ENCODE results near the gene DMC1.
"Not testable (repeated sequence)": the region's sequence is repeated elsewhere in the genome, so short reads cannot be mapped to it uniquely, and the experiment has no call there.

DMC1 gene

DNA sequence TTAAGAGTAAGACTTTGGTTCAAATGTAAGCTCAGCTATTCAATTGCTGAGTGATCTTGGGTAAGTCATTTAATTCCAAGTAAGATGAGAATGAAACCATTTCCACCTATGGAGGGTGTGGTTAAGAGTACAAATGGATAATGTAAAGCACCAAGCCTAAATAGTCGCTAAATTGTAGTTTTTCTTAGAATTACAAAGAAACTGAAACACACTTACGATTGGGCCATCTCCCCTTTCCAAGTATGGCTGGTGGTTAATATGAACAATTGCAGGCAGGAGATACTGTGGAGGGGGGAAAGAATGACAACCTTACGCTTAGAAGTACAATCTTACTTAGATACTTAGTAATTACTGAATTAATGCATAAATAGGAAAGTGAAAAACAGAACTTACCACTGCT is 72.1 kb downstream of the DMC1 start:
- DNase-seq: no peak

DNA sequence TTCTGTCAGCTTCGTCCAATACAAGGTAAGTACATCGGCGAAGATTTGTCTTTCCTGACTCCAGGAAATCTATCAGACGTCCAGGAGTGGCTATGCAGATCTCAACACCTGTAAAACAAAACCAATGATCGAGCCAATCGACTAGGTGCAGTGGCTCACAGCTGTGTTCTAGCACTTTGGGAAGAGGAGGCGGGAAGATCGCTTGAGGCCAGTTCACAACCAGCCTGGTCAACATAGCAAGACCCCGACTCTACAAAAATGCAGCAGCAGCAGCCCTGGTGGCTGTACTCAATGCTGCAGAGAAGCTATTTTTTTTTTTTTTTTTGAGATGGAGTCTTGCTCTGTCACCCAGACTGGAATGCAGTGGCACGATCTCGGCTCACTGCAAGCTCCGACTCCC is 75.0 kb downstream of the DMC1 start:
- DNase-seq: no peak

DNA sequence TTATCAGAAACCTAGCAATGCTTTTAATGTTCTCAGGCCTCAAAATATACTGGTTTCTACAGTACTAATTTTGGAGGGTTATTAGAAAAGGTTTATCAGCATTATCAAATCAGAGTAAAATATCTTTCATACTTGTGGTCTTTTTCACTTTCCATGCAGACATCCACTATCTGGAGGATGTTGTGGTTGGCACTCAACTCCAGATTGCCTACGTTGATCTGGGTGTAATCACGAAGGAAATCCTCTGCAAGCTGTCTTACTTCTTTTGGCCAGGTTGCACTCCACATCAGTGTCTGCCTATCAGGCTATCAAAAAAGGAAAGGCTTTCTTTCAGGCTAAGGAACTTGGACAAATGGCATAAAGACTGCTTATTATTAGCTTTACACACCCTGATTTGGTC is 75.5 kb downstream of the DMC1 start:
- no peak for DNase-seq

DNA sequence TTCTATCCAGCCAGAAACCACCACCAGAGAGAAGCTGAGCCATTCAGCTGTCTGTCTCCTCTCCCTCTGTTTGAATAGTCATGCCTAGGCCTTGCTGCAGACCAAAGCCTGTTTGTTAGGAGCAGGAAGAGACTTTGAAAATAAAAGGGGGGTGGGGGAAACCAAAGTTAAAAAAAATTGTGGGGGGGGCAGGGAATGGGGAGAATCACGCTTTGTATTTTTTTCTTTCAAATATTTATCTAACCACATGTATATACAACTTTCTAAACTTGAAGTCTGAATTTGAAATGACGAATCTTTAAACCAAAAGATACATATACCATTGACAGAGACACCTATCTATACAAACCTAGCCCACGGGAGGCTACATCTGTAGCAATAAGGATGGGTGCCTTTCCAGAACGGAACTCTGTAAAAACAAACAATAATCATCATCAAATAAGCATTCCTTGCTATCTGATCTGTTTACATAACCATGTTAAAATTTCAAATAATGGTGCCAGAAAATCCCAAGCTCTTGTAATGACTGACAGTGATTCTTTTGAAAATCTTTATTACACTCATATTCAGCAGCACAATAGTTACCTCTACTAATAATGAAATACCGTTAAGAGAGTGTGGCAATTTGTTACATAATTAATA is 78.2 kb downstream of the DMC1 start:
- DNase-seq: no peak

DNA sequence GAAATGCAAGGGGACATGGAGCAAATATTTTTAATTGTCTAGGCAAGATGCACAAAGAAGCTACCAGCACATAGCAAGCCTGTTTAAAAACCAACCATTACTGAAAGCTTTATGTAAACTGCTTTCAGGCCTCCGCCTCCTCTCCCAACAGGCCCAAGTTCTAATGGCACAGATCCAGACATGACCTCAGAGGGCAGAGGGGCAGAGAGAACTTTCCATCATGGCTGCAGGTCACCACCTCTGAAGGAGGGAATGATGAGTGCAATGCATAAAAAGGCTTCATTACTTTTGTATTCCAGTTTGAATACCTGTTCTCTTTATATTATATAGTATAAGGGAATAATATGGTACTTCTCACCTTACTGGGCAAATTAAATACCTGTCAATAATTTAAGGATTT is 79.1 kb downstream of the DMC1 start:
- DNase-seq: no peak

DNA sequence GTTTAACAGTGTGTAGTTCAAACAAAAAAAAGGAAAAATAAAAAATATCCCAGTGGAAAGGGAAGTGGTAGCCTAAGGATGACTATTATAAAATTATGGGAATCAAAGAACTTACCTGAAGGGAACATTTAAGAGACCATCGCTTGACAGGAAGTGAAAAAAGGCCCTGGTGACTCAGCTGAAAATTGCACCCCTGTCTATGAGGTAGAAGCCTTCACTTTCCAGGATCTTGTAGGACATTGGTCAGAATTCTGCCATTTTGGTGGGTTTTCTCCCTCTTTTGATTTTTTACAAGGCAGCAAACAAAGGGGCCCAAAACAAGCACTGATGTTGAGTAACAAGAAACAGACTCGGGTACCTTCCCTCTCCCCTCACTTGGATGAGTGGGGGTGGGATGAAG is 79.5 kb downstream of the DMC1 start:
- no peak for DNase-seq

DNA sequence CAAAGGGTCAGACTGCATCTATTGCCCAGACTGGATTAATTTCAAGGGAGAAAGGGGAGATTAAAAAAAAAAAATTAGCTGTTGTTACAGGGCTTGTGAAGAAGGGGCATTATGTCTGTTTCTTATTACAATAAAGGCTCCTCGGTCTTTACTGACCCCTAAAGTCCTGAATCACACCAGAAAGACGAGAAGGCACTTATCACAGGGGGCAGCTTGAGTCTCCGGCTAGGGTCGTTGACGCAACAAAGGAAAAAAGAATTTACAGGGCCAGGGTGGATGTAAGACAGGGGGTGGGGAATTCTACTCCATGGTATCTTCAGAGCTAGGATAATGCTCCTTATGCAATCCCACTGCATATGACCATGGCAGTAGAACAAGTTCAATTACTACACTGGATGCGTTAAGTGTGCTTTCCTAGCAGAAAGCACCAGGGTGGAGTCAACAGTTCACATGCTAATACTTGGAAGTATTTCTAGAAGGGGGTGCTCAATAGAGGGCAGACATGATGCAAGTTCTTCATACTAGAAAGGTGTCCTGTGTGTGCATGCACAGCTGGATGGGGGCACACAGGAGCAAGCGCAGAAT is 80.3 kb downstream of the DMC1 start:
- no peak for DNase-seq

DNA sequence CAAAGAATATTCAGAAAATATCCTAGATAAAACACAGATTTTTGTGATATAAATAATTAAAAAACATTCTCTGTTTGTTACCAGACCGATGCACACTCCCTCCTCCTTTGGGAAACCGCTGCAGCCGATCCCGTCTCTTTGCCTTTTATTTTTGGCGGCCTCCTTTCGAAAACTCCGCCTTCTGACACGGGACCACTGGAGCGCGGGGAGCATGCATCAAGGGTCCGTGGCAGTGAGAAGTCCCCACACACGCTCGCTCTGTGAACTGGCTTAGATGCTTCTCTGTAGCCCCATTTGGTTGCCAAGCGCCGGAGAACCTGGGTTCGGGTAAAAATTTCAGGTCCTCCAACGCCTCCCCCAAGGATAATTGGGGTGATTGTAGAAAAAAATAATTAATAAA is 80.8 kb downstream of the DMC1 start:
- DNase-seq: no peak

DNA sequence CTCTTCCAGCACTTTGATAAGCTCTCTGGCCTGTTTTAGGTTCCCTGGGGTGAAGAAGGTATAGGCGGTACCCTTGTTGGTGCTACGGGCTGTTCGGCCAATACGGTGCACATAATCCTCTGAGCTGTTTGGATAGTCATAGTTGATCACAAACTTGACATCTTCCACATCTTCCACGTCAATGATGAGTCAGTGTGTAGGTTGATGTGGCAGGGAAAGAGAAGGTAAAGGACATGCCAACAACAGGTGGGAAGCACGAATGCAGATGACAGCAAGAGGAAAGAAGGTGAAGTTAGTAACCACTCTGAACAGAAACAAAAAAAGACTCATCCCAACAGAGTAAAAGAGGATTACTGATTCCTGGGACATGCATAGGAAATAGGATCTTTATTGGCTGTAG is 82.0 kb downstream of the DMC1 start:
- DNase-seq: no peak

DNA sequence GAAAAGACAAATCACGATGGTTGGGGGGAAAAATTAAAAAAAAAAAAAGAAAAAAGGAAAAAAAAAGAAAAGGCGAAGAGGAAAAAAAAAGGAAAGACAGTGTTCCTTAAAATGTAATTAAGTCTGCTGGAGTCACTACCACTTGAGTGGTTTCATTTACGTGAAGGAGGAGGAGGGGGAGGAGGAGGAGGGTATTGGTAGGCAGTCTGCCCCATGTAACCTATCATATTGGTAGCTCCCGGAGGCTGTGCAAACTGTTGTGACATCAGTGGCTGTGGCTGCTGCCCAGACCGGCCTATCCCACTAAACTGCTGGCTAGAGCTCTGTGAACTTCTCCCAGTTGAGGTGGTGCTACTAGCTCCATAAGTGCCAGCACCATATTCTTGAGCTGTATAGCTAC is 84.2 kb downstream of the DMC1 start:
- DNase-seq: no peak

DNA sequence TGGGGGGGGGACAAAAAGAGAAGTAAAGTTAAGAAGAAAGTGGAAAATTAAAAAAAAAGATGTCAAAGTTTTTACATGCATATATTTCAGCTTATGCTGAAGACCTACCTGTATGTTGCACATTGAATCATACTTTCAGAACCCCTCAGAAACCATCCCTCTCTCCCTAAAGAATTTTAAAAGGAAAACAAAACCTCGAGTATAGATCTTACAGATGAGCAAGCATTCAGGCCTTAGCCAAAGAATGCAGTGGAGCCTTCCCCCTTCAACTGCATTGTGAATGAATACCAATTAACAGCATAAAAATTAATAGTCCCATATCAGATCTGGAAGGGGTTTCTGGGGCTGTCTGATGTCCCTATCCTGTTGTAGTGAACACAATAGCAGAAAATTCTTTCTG is 85.7 kb downstream of the DMC1 start:
- DNase-seq: no peak

DNA sequence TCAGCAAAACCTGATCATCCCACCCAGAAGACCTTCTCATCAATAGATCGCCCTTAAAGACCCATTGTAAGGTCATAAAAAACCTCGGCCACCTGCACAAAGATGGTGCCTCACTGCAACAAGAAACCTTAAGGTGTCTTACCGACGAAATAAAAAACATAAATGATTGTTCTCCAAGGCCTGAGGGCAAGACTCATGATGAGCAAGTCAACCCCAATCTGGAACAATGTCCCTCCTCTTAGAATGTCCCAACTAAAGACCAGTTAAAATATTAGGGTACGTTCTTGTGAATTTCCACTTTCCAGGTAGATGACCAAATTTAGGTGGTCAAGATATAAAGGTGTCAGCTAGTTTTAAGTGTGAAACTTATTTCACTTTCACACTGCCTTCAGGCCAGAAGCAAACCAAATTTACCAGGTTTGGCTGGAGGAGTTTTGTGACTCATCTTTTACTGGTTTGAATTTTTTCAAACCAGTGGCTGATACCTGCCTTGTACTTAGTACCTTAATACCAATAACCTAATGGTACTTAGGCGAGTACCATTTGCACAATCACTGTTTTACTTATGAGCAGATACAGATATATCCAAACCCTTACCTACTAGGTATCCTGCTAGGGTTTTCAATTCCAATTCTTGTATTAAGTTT is 87.2 kb downstream of the DMC1 start:
- DNase-seq: no peak

DNA sequence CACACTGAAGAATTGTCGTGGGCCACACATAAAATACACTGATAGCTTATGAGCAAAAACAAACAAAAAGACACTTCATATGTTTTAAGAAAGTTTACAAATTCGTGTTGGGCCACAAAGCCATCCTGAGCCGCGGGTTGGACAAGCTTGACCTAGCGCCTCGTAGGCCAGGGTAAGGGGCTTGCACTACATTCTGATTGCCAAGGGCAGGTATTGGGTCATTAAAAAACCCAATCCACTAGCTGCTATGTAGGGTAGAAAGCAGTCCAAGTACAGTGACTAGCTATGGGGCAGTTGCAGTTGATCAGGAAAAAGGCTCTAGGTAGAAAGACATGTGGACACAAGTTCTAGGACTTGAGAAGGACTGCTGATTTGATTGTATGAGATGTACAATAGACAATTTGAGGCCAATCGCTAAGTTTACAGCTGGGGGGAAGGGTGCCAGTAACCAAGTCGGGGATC is 88.1 kb downstream of the DMC1 start:
- no peak for DNase-seq

DNA sequence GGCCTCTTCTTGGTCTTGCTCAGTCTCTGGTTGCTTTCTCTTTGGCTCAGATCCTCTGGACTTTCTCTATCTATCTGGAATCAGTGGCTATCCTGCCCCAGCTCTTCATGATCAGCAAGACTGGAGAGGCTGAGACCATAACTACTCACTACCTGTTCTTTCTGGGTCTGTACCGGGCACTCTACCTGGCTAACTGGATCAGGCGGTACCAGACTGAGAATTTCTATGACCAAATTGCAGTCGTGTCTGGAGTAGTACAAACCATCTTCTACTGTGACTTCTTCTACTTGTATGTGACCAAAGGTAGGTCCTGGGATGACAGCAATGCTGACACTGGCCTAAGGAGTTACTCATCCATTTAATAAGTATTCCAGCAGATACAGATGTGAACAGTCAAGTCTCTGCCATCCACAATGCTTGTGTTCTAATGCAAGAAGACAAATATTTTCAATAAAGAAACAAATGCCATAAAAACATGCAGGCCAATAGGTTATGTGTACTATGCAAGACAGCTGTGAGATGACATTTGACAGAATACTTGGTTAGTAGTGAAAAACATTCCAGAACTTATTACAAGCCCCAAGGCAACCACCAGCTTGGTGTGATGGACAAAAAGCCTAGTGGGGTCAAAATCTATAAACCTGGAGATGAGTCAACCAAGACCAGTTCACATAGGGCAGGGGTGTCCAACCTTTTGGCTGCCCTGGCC is 88.7 kb downstream of the DMC1 start:
- DNase-seq: no peak

DNA sequence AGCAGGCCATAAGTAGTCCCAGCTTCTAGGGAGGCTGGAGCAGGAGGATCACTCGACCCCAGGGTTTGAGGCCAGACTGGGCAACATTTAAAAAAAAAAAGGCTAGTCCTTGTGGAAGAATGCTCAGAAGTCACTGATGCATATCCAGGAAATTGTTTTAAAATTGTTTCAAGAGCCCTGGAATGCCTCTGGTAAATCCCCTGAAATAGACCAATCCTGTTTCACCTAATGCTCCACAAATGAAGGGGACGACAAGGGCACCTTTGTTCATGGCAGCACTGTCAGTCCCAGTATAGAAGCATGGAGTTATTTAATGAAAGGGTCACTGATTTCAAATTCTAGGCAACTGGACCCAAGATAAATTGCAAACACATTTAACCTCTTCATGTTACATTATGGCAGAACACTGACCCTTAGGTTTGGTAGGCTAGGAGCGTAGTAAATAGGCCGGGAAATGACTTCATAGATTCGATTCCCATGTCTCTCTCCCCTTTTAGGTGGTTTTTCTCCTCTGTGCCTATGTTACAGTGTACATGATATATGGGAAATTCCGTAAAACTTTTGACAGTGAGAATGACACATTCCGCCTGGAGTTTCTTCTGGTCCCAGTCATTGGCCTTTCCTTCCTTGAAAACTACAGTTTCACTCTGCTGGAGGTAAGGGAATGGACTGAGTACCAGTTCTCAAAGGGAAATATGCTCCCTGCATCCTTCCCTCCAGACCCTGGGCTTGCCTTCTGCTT is 90.7 kb downstream of the DMC1 start:
- DNase-seq: no peak

DNA sequence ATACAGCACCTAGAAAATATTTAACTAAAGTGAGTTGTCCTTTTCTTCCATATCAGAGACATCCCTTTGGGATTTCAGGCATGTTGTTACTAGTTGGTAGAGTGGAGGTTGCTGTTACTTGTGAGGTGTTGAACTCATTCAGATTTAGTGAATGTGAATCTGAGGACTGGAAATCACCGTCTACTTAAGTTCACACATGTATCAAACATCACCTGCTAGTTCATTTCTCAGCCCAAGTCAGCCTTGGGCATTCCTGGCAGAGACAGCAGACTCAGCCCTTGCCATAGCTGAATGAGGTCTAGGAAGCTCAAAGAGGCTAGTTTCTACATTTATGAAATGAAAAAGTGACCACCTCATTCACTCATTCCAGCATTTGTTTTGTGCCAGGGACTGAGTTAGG is 92.4 kb downstream of the DMC1 start:
- no peak for DNase-seq

DNA sequence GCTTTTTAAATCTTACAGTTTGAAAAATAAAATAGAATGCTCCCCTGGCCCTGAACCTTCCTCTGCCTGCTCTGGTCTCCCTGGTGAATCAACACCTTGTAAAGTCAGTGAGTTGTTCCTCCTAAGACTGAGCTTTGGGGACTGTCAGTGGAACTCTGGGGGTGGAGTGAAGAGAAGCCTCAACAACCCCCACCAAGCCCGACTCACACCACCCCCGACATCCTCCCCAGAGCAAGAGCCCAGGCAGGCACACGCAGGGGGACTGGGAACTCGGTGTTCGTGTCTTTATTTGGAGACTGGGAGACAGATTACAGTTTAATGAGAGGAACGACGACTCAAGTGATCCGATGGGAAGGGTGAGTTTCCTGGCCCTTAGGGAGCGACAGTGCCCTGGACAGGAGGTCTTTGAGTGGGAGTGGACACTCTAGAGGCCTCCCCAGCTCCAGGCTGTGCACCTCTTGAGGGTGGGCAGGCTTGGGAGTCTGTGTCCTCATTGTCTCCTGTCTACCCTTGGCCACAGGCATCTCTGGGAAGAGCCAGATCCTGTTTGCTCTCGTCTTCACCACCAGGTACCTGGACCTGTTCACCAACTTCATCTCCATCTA is 95.9 kb downstream of the DMC1 start:
- no peak for DNase-seq

DNA sequence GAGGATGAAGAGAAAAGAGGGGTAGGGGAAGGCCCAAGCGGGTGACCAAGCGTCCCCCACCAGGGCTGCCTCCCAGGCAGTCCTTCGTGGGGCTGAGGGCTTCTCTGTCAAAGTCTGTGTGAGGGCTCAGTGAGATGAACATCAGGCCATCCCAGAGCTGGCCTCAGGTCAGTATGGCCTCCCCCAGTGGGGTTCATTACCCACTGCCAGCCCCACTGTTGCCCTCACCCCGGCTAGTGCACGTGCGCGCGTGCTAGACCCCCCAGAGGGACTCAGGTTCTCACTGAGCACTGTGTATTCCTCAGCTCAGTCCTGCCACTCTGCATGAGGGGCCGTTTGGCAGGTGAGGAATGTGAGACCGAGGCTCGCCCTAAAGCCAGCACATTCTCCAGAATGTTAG is 98.7 kb downstream of the DMC1 start:
- no peak for DNase-seq

DNA sequence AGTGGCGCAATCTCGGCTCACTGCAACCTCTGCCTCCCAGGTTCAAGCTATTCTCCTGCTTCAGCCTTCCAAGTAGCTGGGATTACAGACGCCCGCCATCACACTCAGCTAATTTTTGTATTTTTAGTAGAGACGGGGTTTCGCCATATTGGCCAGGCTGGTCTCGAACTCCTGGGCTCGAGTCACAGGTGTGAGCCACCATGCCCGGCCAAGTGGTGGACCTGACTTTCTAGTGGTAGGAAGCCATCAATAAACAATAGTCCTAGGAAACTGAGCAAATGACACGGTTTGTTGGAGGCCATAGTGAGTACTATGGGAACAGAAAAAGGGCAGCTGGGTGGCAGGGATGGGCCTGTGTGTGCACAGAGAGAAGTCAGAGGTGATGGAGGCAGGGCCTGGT is 99.8 kb downstream of the DMC1 start:
- not testable (repeated sequence) for DNase-seq

DNA sequence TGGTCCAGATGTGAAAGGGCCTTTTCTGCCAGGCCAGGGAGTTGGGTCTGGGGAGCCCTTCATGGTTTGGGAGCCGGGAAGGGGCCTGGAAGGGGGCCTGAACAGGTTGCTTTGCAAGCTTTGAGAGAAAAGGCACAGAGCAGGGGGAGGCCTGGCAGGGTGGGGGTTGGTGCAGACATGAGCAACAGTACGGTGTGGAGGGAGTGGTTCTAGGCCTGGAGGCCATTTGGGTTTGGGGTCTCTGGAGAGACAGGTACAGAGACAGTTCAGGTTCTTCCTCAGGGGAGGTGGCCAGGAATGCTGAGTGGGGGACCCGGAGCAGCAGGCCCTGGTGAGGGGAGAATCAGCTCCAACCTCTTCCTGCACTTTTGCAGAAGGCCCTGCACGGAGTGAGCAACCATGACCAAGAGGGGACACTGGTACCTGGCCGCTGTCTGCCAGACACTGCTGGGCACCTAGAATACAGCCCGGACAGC is 100.6 kb downstream of the DMC1 start:
- DNase-seq: no peak

Data from DMS153 (cell line).